Measurements from ENCODE around the gene SLC22A23.

- TF ChIP-seq EZH2 (IDR thresholded peaks at IDR 0.05; ENCODE audit: insufficient read depth, poor library complexity, severe bottlenecking) (no peak), EZH2phosphoT487 (IDR thresholded peaks at IDR 0.05; ENCODE audit: insufficient read depth, low read depth) (no peak)
Observed at GRCh38 chr6:3408665-3409064, 48.2 kb downstream of the SLC22A23 start.
